ENCODE measurements around the gene SMARCD1.

SMARCD1 gene

DNA sequence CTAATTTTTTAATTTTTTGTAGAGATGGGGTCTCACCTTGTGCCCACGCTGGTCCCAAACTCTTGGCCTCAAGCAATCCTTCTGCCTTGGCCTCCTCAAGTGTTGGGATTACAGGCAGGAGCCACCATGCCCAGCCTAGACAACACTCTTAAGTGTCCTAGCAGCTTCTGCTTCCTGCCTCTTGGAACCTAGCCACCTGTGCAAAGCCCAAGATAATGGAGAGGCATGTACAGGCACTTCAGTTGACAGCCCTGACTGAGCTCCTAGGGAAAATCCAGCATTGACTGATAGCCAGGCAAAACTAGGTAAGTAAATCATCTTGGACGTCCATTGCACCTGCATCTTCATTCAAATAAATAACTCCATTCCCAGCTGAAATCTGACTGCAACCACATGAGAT is 42.4 kb downstream of the SMARCD1 start:
- TF ChIP-seq EZH2phosphoT487 (conservative IDR thresholded peaks at IDR 0.05; ENCODE audit: low read length) = no peak
- TF ChIP-seq, protein P1, sequence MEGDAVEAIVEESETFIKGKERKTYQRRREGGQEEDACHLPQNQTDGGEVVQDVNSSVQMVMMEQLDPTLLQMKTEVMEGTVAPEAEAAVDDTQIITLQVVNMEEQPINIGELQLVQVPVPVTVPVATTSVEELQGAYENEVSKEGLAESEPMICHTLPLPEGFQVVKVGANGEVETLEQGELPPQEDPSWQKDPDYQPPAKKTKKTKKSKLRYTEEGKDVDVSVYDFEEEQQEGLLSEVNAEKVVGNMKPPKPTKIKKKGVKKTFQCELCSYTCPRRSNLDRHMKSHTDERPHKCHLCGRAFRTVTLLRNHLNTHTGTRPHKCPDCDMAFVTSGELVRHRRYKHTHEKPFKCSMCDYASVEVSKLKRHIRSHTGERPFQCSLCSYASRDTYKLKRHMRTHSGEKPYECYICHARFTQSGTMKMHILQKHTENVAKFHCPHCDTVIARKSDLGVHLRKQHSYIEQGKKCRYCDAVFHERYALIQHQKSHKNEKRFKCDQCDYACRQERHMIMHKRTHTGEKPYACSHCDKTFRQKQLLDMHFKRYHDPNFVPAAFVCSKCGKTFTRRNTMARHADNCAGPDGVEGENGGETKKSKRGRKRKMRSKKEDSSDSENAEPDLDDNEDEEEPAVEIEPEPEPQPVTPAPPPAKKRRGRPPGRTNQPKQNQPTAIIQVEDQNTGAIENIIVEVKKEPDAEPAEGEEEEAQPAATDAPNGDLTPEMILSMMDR (IDR thresholded peaks at IDR 0.05; ENCODE audit: insufficient read depth, low read length, poor library complexity, severe bottlenecking) = no peak
- Histone ChIP-seq H3K27ac (ENCODE audit: low read depth, low read length) (no peak overlapping the region), H3K9me3 (ENCODE audit: insufficient read depth, low read length) (no peaks in the 10 kb centered on the region), H3K4me2 (ENCODE audit: low read depth, low read length, poor library complexity, severe bottlenecking) (no peak overlapping the region), H4K20me1 (ENCODE audit: low read depth, low read length) (no peaks in the 10 kb centered on the region), H2AFZ (ENCODE audit: low read depth, low read length, severe bottlenecking) (no peak overlapping the region), H3K36me3 (ENCODE audit: low read length) (0 out of 2 replicates have a peak, but pooled peaks cover 3% of the 10 kb centered on the region), H3K27me3 (ENCODE audit: low read length) (no peaks in the 10 kb centered on the region), H3K9me2 (replicated peaks; ENCODE audit: insufficient read depth, low read length) (no peaks in the 10 kb centered on the region), H3K9ac (ENCODE audit: low read length) (no peak overlapping the region), H3K79me2 (ENCODE audit: insufficient read depth, low read length) (no peaks in the 10 kb centered on the region), H3K4me3 (ENCODE audit: insufficient read depth, low read length, poor library complexity, severe bottlenecking) (no peak overlapping the region), H3F3A (ENCODE audit: insufficient read depth) (no peaks in the 10 kb centered on the region)

DNA sequence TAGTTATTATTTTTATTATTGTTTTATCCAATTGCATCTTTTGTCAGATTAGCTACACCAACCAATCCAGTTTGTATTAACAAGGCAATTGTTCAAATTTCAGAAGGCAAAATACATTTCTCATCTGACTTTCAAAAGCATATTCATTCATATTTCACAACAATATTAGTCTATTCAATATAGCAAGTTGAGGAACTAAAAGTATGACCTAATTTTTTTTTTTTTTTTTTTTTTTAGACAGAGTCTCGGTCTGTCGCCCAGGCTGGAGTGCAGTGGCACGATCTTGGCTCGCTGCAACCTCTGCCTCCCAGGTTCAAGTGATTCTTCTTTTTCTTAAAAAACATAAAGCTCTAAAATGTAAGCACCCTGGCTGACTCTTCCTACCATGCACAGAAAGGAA is 44.1 kb downstream of the SMARCD1 start:
- H4K20me1 ChIP-seq (ENCODE audit: low read depth, low read length) = no peaks in the 10 kb centered on the region

DNA sequence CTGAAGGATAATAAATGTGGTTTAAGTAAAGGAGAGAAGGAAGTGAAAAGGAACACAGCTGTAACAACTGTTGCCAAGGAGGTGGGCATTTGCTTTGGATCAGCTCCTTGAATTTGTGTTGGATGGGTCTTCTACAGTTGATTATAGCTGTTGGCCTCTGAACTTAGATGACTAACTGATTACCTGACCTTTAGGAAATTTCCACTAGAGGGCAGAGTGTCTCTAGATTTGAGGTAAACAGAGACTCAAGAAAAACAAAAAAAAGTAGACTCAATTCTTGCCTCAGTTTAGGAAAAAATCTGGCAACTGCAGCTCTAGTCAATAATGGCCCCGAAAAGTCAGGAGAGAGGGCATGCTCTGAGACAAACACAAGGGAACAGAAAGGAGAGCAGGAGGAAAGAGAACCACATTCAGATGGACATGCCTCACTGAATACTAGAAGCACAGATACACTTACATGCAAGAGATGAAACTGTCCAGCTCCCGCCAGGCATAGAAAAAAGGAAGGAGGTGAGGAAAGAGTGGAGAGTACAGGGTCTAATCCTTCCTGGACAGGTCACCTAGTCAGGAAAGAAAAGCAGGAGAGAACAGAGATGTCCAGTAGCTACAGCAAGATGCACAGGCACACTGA is 47.5 kb downstream of the SMARCD1 start:
- H3K79me2 ChIP-seq (ENCODE audit: insufficient read depth, low read length) = no peaks in the 10 kb centered on the region
- no peaks in the 10 kb centered on the region for H3K27me3 ChIP-seq (ENCODE audit: low read length)
- no peak overlapping the region for H3K27ac ChIP-seq (ENCODE audit: low read depth, low read length)
- H3K9me3 ChIP-seq (ENCODE audit: insufficient read depth, low read length) = no peaks in the 10 kb centered on the region
- TF ChIP-seq, protein P1 (IDR thresholded peaks at IDR 0.05; ENCODE audit: insufficient read depth, low read length, poor library complexity, severe bottlenecking) = peak; percentile 17
- no peak for TF ChIP-seq EZH2phosphoT487 (conservative IDR thresholded peaks at IDR 0.05; ENCODE audit: low read length)
- no peak overlapping the region for H2AFZ ChIP-seq (ENCODE audit: low read depth, low read length, severe bottlenecking)
- no peaks in the 10 kb centered on the region for H4K20me1 ChIP-seq (ENCODE audit: low read depth, low read length)
- no peak overlapping the region for H3K9ac ChIP-seq (ENCODE audit: low read length)
- H3K4me3 ChIP-seq (ENCODE audit: insufficient read depth, low read length, poor library complexity, severe bottlenecking) = no peak overlapping the region
- no peaks in the 10 kb centered on the region for H3F3A ChIP-seq (ENCODE audit: insufficient read depth)
- H3K9me2 ChIP-seq (replicated peaks; ENCODE audit: insufficient read depth, low read length) = no peaks in the 10 kb centered on the region
- H3K36me3 ChIP-seq (ENCODE audit: low read length) = 0 out of 2 replicates have a peak, but pooled peaks cover 3% of the 10 kb centered on the region
- no peak overlapping the region for H3K4me2 ChIP-seq (ENCODE audit: low read depth, low read length, poor library complexity, severe bottlenecking)

More for the DNA sequence above, 44.1 kb downstream of the SMARCD1 start:
- H3F3A ChIP-seq (ENCODE audit: insufficient read depth) = no peaks in the 10 kb centered on the region
- no peak overlapping the region for H3K4me3 ChIP-seq (ENCODE audit: insufficient read depth, low read length, poor library complexity, severe bottlenecking)
- no peaks in the 10 kb centered on the region for H3K27me3 ChIP-seq (ENCODE audit: low read length)
- H3K36me3 ChIP-seq (ENCODE audit: low read length) = 0 out of 2 replicates have a peak, but pooled peaks cover 3% of the 10 kb centered on the region
- H3K9ac ChIP-seq (ENCODE audit: low read length) = no peak overlapping the region
- TF ChIP-seq, protein P1 (IDR thresholded peaks at IDR 0.05; ENCODE audit: insufficient read depth, low read length, poor library complexity, severe bottlenecking) = no peak
- TF ChIP-seq EZH2phosphoT487 (conservative IDR thresholded peaks at IDR 0.05; ENCODE audit: low read length) = no peak
- H3K9me2 ChIP-seq (replicated peaks; ENCODE audit: insufficient read depth, low read length) = no peaks in the 10 kb centered on the region
- H3K9me3 ChIP-seq (ENCODE audit: insufficient read depth, low read length) = no peaks in the 10 kb centered on the region
- no peaks in the 10 kb centered on the region for H3K79me2 ChIP-seq (ENCODE audit: insufficient read depth, low read length)
- no peak overlapping the region for H2AFZ ChIP-seq (ENCODE audit: low read depth, low read length, severe bottlenecking)
- no peak overlapping the region for H3K27ac ChIP-seq (ENCODE audit: low read depth, low read length)
- H3K4me2 ChIP-seq (ENCODE audit: low read depth, low read length, poor library complexity, severe bottlenecking) = no peak overlapping the region

Data from SU-DHL-6 (cell line).